Measurements from ENCODE around the gene COX4I2.

Gene COX4I2

GRCh38 chr20:31678389-31679356, 41.0 kb downstream of the COX4I2 start:
- no peak for DNase-seq

DNA sequence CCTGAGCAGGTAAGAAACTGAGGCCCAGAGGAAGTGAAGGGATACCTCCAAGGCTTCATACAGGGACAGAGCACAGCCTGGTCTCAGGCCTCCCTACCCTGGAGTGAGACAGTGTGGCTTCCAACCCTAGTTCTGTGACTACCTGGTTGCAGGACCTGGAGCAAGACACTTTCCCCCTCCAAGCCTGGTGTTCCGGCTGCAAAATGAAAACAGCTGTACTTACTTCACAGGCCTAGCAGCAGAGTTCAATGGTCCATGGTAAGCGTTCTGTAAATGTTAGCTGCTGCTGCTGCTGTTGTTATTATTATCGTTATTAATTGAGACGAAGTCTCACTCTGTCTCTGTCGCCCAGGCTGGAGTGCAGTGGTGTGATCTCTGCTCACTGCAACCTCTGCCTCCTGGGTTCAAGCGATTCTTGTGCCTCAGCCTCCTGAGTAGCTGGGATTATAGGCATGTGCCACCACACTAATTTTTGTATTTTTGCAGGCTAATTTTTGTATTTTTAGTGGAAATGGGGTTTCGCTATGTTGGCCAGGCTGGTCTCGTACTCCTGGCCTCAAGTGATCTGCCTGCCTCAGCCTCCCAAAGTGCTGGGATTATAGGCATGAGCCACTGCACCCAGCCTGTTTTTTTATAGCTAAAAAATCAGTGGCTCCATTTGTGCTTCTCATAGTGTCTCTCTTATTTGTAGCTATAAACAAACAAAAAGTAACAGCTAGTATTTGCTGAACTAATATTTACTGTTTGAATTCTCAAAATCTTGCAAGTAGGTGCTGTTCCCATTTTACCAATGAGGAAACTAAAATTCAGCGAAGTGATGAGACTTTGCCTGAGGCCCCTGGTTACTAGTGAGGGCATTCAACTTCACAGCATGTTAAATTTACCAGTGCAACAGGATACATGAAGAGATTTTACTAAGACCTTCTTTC, 41.9 kb downstream of the COX4I2 start:
- no peak for DNase-seq

- DNase-seq, result no peak
Measured at GRCh38 chr20:31680286-31681127, 42.8 kb downstream of the COX4I2 start.

DNA sequence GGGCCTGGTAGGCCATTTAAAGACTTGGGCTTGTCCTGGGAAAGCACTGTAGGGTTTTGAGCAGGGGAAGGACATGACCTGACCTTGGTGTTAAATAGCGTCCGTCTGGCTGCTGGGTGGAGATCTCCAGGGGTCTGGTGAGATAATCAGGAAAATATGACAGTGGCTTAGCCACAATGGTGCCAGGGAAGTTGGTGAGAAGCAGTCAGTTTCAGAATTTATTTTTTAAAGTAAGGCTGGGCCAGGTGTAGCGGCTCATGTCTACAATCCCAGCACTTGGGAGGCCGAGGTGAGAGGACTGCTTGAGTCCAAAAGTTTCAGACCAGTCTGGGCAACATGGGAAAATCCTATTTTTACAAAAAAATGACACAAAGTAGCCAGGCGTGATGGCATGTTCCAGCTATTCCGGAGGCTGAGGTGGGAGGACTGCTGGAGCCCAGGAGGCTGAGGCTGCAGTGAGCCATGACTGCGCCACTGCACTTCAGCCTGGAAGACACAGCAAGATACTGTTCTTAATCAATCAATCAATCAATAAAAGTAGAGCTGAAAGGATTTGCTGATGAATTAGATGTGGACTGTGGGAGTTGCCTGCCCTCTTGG, 43.5 kb downstream of the COX4I2 start:
- no peak for DNase-seq

DNA sequence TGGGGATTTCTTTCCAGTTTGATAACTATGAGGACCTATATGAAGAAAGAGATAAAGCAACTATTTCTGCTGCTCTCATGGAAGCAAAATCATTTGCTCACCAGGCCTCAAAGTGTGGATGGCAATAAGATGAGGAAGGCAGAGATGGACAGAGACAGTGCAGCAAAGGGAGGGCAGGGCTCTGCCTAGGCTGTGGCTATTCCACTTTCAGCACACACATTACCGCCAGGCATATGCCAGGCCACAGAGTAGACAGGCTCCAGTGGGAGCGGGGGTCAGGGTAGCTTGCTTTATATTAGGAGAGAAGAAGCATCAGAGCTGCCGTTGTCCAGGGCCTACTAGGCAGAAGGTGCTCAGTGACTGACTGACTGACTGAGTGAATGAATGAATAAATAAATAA, 44.1 kb downstream of the COX4I2 start:
- no peak for DNase-seq

- DNase-seq, result no peak
Measured at GRCh38 chr20:31682352-31682751, 44.6 kb downstream of the COX4I2 start.

- DNase-seq, result no peak
Measured at GRCh38 chr20:31682927-31683326, 45.2 kb downstream of the COX4I2 start.

DNA sequence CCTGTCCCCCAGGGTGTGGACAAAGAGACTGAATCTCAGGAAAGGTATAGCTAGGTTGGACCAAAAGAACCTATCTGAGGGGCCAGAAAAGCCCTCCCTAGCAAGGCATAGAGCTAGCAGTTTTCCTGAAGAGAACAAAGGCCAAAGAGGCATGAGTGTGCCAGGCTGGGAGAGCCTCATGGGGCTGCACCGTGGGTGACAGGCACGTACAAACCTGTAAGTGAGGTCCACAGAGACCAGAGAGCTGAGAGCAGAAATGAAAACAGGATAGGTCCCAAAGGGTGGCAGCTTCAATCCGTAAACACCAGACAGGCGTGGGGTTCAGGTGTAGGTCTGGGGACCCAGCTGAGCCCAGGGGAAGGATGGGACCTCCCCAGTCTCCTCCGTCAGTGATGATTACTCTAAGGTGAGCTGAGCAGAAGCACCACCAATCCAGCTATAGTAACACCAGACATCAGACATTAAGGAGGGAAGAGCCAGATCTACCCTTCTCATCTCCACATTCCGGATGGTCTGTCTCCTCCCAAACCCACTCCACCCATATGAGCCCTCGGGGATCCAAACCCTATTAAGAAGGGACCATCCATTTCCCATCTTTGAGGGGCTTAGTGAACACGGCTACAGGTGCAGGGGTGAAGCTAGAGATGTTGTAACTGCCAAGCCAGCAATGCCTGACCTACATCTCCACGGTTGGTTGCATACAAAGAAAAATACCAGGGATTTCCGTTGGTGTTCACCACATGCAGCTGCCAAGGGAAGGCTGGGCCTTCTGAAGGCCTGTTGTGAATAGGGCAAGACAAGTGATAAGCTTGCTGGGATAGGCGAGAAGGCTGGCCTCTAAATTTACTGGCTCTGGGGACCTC, 46.7 kb downstream of the COX4I2 start:
- DNase-seq, result no peak

GRCh38 chr20:31685853-31686643, 48.3 kb downstream of the COX4I2 start:
- DNase-seq, result no peak

- no peak for DNase-seq
Measured at GRCh38 chr20:31687777-31688176, 50.1 kb downstream of the COX4I2 start.

DNA sequence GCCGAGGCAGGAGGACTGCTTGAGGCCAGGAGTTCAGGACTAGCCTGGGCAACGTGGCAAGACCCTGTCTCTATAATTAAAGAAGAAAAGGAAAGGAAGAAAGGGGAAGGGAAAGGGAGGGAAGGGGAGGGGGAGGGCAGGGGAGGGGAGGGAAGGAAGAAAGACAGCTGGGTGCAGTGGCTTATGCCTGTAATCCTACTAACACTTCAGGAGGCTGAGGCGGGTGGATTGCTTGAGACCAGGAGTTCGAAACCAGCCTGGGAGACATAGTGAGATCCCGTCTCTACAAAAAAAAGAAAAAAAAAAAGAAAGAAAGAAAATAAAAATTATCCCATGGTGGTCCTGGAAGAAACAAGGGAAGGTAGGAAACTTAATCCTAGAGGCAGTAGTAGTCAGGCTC, 51.4 kb downstream of the COX4I2 start:
- DNase-seq, result no peak

DNA sequence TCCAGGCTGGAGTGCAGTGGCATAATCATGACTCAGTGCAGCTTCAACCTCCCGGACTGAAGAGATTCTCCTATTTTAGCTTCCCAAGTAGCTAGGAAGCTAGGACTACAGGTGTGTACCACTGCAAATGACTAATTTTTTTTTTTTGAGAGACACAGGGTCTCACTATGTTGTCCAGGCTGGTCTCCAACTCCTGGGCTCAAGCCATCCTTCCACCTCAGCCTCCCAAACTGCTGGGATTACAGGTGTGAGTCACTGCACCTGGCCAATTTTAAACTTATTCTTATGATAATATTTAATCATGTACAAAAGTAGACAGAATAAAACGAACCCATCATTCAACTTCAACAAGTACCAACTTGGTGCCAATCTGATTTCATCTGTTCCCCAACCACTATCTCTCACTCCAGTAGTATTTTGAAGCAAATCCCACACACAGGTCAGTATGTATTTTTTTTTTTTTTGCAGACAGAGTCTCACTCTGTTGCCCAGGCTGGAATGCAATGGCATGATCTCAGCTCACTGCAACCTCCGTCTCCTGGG, 52.5 kb downstream of the COX4I2 start:
- DNase-seq, result no peak

DNA sequence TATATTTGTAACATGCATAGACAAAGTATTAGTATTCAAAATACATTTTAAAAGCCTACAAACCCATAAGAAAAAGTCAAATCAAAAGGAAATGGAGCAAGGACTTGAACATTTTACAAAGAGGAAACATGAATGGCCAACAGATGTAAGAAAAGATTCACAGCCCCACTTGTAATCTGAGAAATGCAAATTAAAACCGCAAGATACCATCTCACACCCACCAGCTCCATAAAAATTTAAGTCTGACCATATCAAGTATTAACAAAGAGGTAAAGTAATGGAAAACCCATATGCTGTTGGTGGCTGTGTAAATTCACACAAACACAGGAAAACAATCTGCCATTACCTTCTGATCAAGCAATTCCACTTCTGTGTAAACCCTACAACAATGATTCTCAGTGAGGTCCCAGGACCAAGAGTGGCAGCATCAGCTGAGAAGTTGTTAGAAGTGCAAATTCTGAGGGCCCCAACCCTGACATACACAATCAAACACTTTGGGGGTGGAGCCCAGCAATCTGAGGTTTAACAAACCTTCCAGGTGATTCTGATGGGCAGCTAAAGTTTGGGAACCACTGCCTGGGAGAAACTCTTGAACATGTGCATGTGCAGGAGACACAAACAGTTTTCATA, 54.0 kb downstream of the COX4I2 start:
- DNase-seq, result no peak

DNA sequence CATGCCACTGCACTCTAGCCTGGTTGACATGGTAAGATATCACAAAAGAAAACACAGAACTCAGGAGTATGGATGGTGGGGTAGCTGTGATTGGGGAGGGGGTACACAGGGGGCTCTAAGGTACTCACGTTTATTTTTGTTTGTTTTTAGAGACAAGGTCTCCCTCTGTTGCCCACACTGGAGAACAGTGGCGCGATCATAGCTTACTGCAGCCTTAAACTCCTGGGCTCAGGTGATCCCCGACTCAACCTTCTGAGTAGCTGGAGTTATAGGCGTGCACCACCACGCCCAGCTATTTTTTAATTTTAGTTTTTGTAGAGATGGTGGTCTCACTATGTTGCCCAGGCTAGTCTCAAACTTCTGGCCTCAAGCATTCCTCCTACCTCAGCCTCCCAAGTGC, 55.7 kb downstream of the COX4I2 start:
- DNase-seq, result no peak

DNA sequence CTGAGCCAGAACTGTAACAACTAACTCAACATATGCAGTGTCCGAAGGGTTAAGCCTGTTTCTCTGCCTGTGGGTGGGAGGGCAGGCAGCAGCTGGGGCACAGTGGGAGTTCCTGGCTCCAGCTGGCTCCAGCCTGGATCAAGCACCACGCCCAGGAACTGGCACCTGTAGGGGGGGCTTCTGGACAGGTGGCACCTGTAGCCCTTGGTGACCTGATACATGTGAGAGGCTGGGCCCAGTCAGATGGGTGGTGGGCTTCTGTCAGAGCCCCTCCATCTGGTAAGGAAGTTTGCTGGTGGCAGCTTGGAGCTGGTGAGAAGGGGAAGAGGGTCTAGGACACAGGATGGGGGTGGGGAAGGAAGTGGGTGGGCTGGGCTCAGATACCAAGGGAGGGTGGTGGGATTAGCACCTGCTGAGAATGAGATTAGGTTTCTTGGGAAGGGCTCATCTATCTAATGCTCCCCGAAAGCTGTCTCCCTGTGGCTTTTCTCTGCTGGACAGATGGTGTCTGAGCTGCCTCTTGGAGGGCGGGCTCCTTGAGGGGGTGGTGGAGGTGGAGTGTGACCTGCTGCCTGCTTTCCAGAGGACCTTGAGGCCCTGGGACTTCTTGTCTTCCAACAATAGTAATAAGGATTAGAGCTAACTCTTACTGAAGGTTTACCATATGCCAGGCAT, 56.4 kb downstream of the COX4I2 start:
- no peak for DNase-seq

Data from CD4-positive, alpha-beta T cell treated with Interferon gamma for 1 hour (primary cell).